K562 (cell line): ENCODE results near the gene CCDC138. TPM values are rescaled to one million over a fixed set of nuclear protein-coding genes. Genes with fewer than 3 reads are reported as not detected.

Source experiments
- ATAC-seq: fragments of 200-7000 bp; cut with Tn5 transposase; 3 replicates; pipeline ENCODE4 v1.9.1; 2020; ENCODE audit warnings: moderate library complexity
- BruUV-seq: library from RNA; stranded (reverse); fragments of 400-500 nt; replicated peaks from 2 replicates; lab custom pipeline; 2021; lab: Mats Ljungman, UMichigan
- CTCF ChIA-PET: fragments of 300-600 bp; formaldehyde crosslinking; extraction: SDS; loops from one replicate; lab custom pipeline; 2021; ENCODE audit warnings: low intra/inter-chr PET ratio; lab: Yijun Ruan, JAX
- POLR2A ChIA-PET: fragments of 300-600, 350-650 bp; sonication (Branson Sonifier 250); formaldehyde crosslinking; extraction: SDS; loops from one replicate; lab custom pipeline; 2021; ENCODE audit warnings: antibody characterized with exemption, inconsistent platforms; lab: Yijun Ruan, JAX
- DNase-seq, 4 experiments: peaks; one replicate each; pipeline versions ENCODE4 v3.0.0 to v3.0.0-alpha.2; 2011 to 2018; ENCODE audit warnings: low spot score in 3 of 4, mixed read lengths in 3 of 4; ENCODE audit errors: extremely low read depth in 1 of 4
- FAIRE-seq: peaks from 2 replicates; lab custom pipeline; 2011; peaks lifted over from hg19 to GRCh38; lab: Jason Lieb, UNC
- H2AFZ ChIP-seq: 2 replicates; pipeline ENCODE4 v1.6.0; 2011; ENCODE audit warnings: low read depth, low read length, control low read depth, inconsistent platforms
- H3K27ac ChIP-seq: fragments of 200-600 bp; 3 replicates; pipeline ENCODE4 v1.8.0; 2011; ENCODE audit warnings: low read depth, mild to moderate bottlenecking, control low read depth, inconsistent platforms, low read length, moderate library complexity, mixed read lengths; ENCODE audit errors: extremely low read depth
- H3K27me3 ChIP-seq, 2 experiments: fragments of 300-600 bp in 1 of 2; 2 replicates in 1 of 2; 3 replicates in 1 of 2; pipeline versions ENCODE4 v1.6.0 to v1.8.0; 2011; ENCODE audit warnings: inconsistent platforms in 2 of 2, low read length in 2 of 2, mild to moderate bottlenecking in 1 of 2, mixed read lengths in 1 of 2, moderate library complexity in 1 of 2; ENCODE audit not compliant: control insufficient read depth in 2 of 2, insufficient read depth in 2 of 2
- H3K36me3 ChIP-seq: fragments of 300-600 bp; 3 replicates; pipeline ENCODE4 v1.8.0; 2011; ENCODE audit warnings: mild to moderate bottlenecking, low read length, inconsistent platforms; ENCODE audit not compliant: control insufficient read depth, insufficient read depth
- H3K4me1 ChIP-seq, 2 experiments: fragments of 200-600 bp in 1 of 2; replicated peaks in 1 of 2; 2 replicates in 1 of 2; 3 replicates in 1 of 2; pipeline versions ENCODE4 v1.5.1 to v1.8.0; 2011; ENCODE audit warnings: inconsistent platforms in 2 of 2, low read length in 2 of 2, mild to moderate bottlenecking in 1 of 2, mixed read lengths in 1 of 2, moderate library complexity in 1 of 2; ENCODE audit not compliant: control insufficient read depth in 2 of 2, insufficient read depth in 2 of 2
- H3K4me2 ChIP-seq: 2 replicates; pipeline ENCODE4 v1.6.1; 2011; ENCODE audit warnings: low read length, control low read depth, inconsistent platforms, mixed read lengths; ENCODE audit not compliant: insufficient read depth
- H3K4me3 ChIP-seq: fragments of 200-600 bp; sonication (generic), shearing (Covaris generic); 2 replicates; pipeline ENCODE4 v1.5.1; 2016; ENCODE audit warnings: control low read depth, inconsistent platforms
- H3K79me2 ChIP-seq: fragments of 200-600 bp; 3 replicates; pipeline ENCODE4 v1.8.0; 2011; ENCODE audit warnings: low read length, inconsistent platforms; ENCODE audit not compliant: control insufficient read depth, insufficient read depth
- H3K9ac ChIP-seq, 2 experiments: 2 replicates each; pipeline versions ENCODE4 v1.6.0 to v1.6.1; 2011; ENCODE audit warnings: low read depth in 2 of 2, low read length in 2 of 2, control low read depth in 1 of 2, inconsistent platforms in 1 of 2, mild to moderate bottlenecking in 1 of 2, mixed read lengths in 1 of 2; ENCODE audit not compliant: insufficient read depth in 1 of 2
- H3K9me1 ChIP-seq: one replicate; pipeline ENCODE4 v1.6.0; 2011; ENCODE audit warnings: inconsistent platforms, mild to moderate bottlenecking, low read length, moderate library complexity; ENCODE audit not compliant: control insufficient read depth, insufficient read depth
- H3K9me3 ChIP-seq: replicated peaks from 2 replicates; pipeline ENCODE4 v1.5.1; 2011; ENCODE audit warnings: low read depth, low read length, inconsistent platforms; ENCODE audit not compliant: control insufficient read depth, insufficient read depth
- H4K20me1 ChIP-seq: replicated peaks from 2 replicates; pipeline ENCODE4 v1.6.1; 2011; ENCODE audit warnings: low read length, inconsistent platforms, mixed read lengths; ENCODE audit not compliant: control insufficient read depth, insufficient read depth
- AFF1 ChIP-seq, 2 experiments: fragments of 450-650 bp; IDR thresholded peaks; 2 replicates each; pipeline ENCODE4 v1.6.1; 2018; ENCODE audit warnings: mild to moderate bottlenecking in 2 of 2, low read depth in 1 of 2; ENCODE audit not compliant: partially characterized antibody in 2 of 2
- ATF2 ChIP-seq: sonication (generic); formaldehyde crosslinking; IDR thresholded peaks from 2 replicates; pipeline ENCODE4 v1.8.1; 2022; ENCODE audit warnings: missing genetic modification reagents
- CBX5 ChIP-seq: IDR thresholded peaks from 2 replicates; pipeline ENCODE4 v1.6.1; 2014; ENCODE audit warnings: low read depth, borderline replicate concordance
- HMGN3 ChIP-seq: IDR thresholded peaks from 2 replicates; pipeline ENCODE4 v1.6.1; 2011; ENCODE audit warnings: borderline replicate concordance, low read depth, mild to moderate bottlenecking, mixed read lengths, low read length; ENCODE audit not compliant: insufficient read length; ENCODE audit errors: extremely low read depth
- RBM22 ChIP-seq: fragments of 200-400 bp; formaldehyde crosslinking; IDR thresholded peaks from 2 replicates; pipeline ENCODE4 v1.6.1; 2018; ENCODE audit warnings: low read length, low read depth; ENCODE audit not compliant: poor library complexity, severe bottlenecking
- SUPT5H ChIP-seq: fragments of 450-650 bp; IDR thresholded peaks from 2 replicates; pipeline ENCODE4 v1.6.1; 2016
- THAP7 ChIP-seq: fragments of 250-450 bp; sonication (Bioruptor Pico); IDR thresholded peaks from 2 replicates; pipeline ENCODE4 v1.5.0; 2021
- TRIM28 ChIP-seq: fragments of 450-650 bp; IDR thresholded peaks from 2 replicates; pipeline ENCODE4 v1.6.1; 2017
- ZC3H11A ChIP-seq: IDR thresholded peaks from 2 replicates; pipeline ENCODE4 v1.6.1; 2012; ENCODE audit warnings: low read depth, low read length, improper control_type of control experiment
- WGBS: fragments of 100-300 bp; shearing (Covaris generic); methylation state at CpG from one replicate; pipeline ENCODE4 v1.1.6; 2016; ENCODE audit warnings: low coverage, mixed read lengths; ENCODE audit not compliant: insufficient coverage; ENCODE audit errors: missing lambda C conversion rate; 5-methylcytosine and 5-hydroxymethylcytosine counted together
- in situ Hi-C: fragments of 300-500 bp; cut with MboI; formaldehyde crosslinking; loops from 4 replicates; pipeline ENCODE4 v1.15.0; 2018; ENCODE audit warnings: inconsistent platforms, mixed read lengths
- intact Hi-C: fragments of 100-400 bp; cut with micrococcal nuclease; formaldehyde crosslinking; loops from 2 replicates; pipeline ENCODE4 v1.14.2; 2022
- polyA plus RNA-seq, 8 experiments: library from polyadenylated mRNA; depleted of rRNA in 4 of 8; stranded (reverse) in 5 of 8; unstranded in 3 of 8; fragments of >200 nt; fragmentation: Nextera tagmentation in 2 of 8; fragmentation: Illumina TruSeq in 1 of 8; extraction: Ambion mirVana in 2 of 8; extraction: Trizol in 1 of 8; gene quantifications; 2 replicates each; pipeline versions ENCODE4 v1.2.1 to v1.2.3, GENCODE V29; 2011 to 2014; ENCODE audit warnings: inconsistent platforms in 1 of 8, missing spikeins in 1 of 8
- total RNA-seq, 7 experiments: library from RNA; depleted of rRNA in 6 of 7; stranded (reverse); fragments of >200 nt in 6 of 7; fragmentation: Illumina TruSeq in 2 of 7; extraction: Trizol in 2 of 7; gene quantifications; 2 replicates each; pipeline versions ENCODE4 v1.2.1 to v1.2.3, GENCODE V29; 2011 to 2021; ENCODE audit warnings: low replicate concordance in 1 of 7
- TF ChIP-seq, protein P1 (sequence below): fragments of 450-650 bp; IDR thresholded peaks from one replicate; pipeline ENCODE4 v1.6.1; 2018; ENCODE audit warnings: mild to moderate bottlenecking, moderate library complexity; ENCODE audit not compliant: partially characterized antibody

The CCDC138 gene
- total and polyA plus RNA-seq, 9 of the 15 experiments (the other 6 are each of a cell fraction or from before 2014, with no cell fraction given) = 17.5 to 44.6 (median 26.7) TPM

- Histone ChIP-seq H3K27me3 (0 out of 5 replicates have a peak, but pooled peaks cover 0 to 5% of the 10 kb centered on the region in 2 experiments), H3K4me3 (no peak overlapping the region), H3K79me2 (no peaks in the 10 kb centered on the region), H3K9me1 (no peaks in the 10 kb centered on the region), H2AFZ (no peak overlapping the region), H3K9me3 (no peaks in the 10 kb centered on the region), H3K27ac (no peak overlapping the region), H3K4me1 (no peaks in the 10 kb centered on the region), H3K36me3 (no peaks in the 10 kb centered on the region), H3K9ac (no peak overlapping the region), H3K4me2 (no peak overlapping the region), H4K20me1 (no peaks in the 10 kb centered on the region)
- TF ChIP-seq HMGN3 = no peak
- no peak for TF ChIP-seq CBX5
- TF ChIP-seq RBM22 = no peak
- TF ChIP-seq, protein P1, sequence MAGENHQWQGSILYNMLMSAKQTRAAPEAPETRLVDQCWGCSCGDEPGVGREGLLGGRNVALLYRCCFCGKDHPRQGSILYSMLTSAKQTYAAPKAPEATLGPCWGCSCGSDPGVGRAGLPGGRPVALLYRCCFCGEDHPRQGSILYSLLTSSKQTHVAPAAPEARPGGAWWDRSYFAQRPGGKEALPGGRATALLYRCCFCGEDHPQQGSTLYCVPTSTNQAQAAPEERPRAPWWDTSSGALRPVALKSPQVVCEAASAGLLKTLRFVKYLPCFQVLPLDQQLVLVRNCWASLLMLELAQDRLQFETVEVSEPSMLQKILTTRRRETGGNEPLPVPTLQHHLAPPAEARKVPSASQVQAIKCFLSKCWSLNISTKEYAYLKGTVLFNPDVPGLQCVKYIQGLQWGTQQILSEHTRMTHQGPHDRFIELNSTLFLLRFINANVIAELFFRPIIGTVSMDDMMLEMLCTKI = no peak
- no peak for TF ChIP-seq SUPT5H
- no peak for TF ChIP-seq TRIM28
- no peak for TF ChIP-seq THAP7
- TF ChIP-seq AFF1 (IDR thresholded peaks at IDR 0.05; ENCODE audit: low read depth in 1 of 2, partially characterized antibody in 2 of 2) = no peak
- no peak for TF ChIP-seq ATF2 (CRISPR knock-in tag)
- TF ChIP-seq ZC3H11A = no peak
- WGBS = 0% methylated on average over 3 of the region's 3 CpGs
- in situ Hi-C loops = no loop called here
- POLR2A ChIA-PET = interaction anchor here (0.7 to 1.4 kb wide), 2 partner anchors 10 to 312 kb away, joined by 3 read pairs; no protein-coding TSS in a partner anchor
- DNase-seq = no peak
- no TSS peak for BruUV-seq
- intact Hi-C loops = no loop called here
- ATAC-seq = no peak
- CTCF ChIA-PET = no interaction called here
- no peak for FAIRE-seq
Measured at GRCh38 chr2:108894766-108895165, 108.2 kb downstream of the CCDC138 start.
